ENCODE results near the gene NPDC1. TPM values are rescaled to one million over a fixed set of nuclear protein-coding genes. Genes with fewer than 3 reads are reported as not detected.
"Not testable (repeated sequence)": the region's sequence is repeated elsewhere in the genome, so short reads cannot be mapped to it uniquely, and the experiment has no call there.

NPDC1 gene
- total RNA-seq, 1 donor: 2.5 TPM

- Histone ChIP-seq H3K27me3 (ENCODE audit: insufficient read depth, low read length) (no peaks in the 10 kb centered on the region), H3K4me3 (ENCODE audit: low read length) (no peak overlapping the region), H3K9me3 (ENCODE audit: low read depth, low read length) (no peaks in the 10 kb centered on the region), H3K4me1 (ENCODE audit: insufficient read depth, low read length) (no peaks in the 10 kb centered on the region)
Observed at GRCh38 chr9:137011156-137011555, 34.8 kb downstream of the NPDC1 start.

DNA sequence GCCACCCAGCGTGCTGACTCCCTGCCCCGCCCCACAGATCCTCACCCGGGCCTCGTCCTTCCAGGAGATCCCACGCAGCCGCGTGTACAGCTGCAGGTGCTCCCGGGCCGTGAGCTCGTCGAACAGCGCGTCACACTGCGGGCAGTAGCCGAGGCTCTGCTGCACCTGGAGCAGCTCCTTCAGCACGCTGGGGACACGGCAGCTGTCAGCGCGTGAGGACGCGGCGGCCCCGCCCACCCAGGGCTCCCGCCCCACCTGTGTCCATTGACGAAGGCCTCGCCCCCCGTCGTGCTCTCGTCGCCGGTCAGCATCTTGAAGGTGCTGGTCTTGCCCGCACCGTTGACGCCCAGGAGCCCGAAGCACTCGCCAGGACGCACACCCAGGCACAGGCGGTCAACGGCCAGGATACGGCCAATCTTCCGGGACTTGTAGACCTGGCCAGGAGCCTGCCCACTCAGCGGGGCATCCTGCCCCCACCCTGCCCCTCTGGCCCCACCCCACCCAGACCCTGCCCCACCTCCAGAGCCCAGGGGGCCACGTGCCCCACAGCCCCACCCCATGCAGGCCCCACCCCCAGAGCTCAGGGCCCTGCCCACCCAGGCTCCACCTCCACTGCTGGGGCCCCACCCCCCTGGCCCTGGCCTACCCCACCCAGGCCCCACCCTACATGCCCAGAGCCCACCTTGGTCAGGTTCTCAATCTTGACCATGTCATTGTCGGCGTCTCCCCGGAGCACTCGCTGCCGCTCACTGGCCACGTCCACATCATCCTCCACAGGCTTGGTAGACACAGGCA, 35.8 kb downstream of the NPDC1 start:
- Histone ChIP-seq H3K4me1 (ENCODE audit: insufficient read depth, low read length) (no peaks in the 10 kb centered on the region), H3K9me3 (ENCODE audit: low read depth, low read length) (no peaks in the 10 kb centered on the region), H3K4me3 (ENCODE audit: low read length) (no peak overlapping the region), H3K27me3 (ENCODE audit: insufficient read depth, low read length) (no peaks in the 10 kb centered on the region)

GRCh38 chr9:137009217-137009616, 36.8 kb downstream of the NPDC1 start:
- no peaks in the 10 kb centered on the region for H3K27me3 ChIP-seq (ENCODE audit: insufficient read depth, low read length)
- H3K9me3 ChIP-seq (ENCODE audit: low read depth, low read length): no peaks in the 10 kb centered on the region
- no peak overlapping the region for H3K4me3 ChIP-seq (ENCODE audit: low read length)
- no peaks in the 10 kb centered on the region for H3K4me1 ChIP-seq (ENCODE audit: insufficient read depth, low read length)

- Histone ChIP-seq H3K4me3 (ENCODE audit: low read length) (no peak overlapping the region), H3K27me3 (ENCODE audit: insufficient read depth, low read length) (no peaks in the 10 kb centered on the region), H3K9me3 (ENCODE audit: low read depth, low read length) (no peaks in the 10 kb centered on the region), H3K4me1 (ENCODE audit: insufficient read depth, low read length) (no peaks in the 10 kb centered on the region)
Observed at GRCh38 chr9:137008312-137008711, 37.7 kb downstream of the NPDC1 start.

GRCh38 chr9:137007816-137008270, 38.1 kb downstream of the NPDC1 start:
- H3K27me3 ChIP-seq (ENCODE audit: insufficient read depth, low read length): no peaks in the 10 kb centered on the region
- H3K4me1 ChIP-seq (ENCODE audit: insufficient read depth, low read length): no peaks in the 10 kb centered on the region
- no peaks in the 10 kb centered on the region for H3K9me3 ChIP-seq (ENCODE audit: low read depth, low read length)
- no peak overlapping the region for H3K4me3 ChIP-seq (ENCODE audit: low read length)

DNA sequence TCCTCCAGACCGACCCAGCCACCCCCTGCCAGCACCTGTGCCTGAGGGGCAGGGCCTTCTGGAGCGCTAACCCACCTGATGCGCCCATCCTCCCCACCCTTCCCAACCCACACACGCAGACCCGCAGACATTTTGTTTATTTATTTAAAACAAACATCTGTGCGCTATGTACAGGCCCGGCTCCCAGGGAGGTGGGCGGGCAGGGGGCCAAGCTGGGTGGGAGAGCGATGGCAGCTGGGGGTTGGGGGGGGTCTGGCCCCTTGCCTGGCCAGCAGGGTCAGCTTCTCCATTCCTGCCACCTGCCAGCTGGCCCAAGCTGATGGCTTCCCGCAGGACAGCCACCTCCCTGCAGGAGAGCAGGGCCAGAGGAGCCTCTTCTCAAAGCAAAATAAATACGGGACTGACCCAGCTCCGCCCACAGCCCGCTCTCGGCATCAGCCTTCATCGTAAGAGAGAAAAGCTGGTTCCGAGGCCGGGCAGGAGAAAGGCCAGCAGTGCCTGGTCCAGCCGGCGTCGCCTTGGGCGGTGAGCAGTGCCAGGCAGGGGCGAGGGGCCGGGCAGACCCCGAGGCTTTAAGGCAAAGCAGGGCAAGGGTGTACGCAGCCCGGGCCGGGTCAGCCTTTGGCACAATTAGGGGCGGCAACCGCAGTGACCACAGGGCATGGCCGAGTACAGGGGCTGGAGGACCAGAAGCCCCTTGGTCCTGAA, 38.7 kb downstream of the NPDC1 start:
- no peak overlapping the region for H3K4me3 ChIP-seq (ENCODE audit: low read length)
- no peaks in the 10 kb centered on the region for H3K27me3 ChIP-seq (ENCODE audit: insufficient read depth, low read length)
- H3K9me3 ChIP-seq (ENCODE audit: low read depth, low read length): no peaks in the 10 kb centered on the region
- no peaks in the 10 kb centered on the region for H3K4me1 ChIP-seq (ENCODE audit: insufficient read depth, low read length)

DNA sequence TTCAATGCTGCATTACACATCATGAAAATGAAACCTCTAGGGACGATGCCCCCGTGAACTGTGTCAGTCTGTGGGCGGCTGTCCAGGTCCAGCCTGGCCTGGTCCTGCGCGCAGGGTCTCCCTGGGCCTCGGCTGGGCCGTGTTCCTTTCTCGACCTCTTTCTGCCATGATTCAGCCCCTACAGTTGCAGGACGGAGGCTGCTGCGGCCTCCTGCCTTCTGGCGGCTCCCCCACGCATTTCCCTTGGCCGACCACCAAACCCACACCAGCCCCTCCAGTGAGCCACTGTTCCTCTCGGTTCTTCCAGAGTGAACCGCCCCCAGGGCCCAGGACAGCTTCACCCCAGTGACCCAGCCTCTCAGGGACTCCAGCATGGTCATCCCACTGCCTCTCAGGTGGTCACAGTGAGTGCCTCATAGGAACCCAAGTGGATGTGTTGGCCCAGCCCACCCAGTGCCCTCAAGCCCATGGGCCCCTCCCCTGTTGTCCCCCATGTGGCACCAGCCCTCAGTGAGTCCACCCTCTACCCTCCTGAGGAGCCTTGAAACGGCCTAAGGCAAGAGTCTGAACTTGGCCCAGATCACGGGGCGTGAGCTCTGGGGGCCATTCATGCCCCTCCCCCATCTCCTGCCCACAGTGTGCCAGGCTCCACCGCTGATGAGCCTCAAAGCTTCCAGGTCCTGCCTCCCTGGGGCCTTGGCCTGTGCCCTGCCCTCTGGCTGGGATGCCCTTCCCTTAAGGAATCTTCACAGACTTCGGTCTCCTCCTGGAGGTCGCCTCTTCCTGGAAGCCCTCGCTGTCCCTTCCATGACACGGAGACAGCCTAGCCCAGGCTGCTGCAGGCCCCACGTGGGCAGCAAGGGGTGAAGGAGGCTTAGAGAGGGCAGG, 39.6 kb downstream of the NPDC1 start:
- H3K4me1 ChIP-seq (ENCODE audit: insufficient read depth, low read length): peaks cover 8% of the 10 kb centered on the region
- no peaks in the 10 kb centered on the region for H3K9me3 ChIP-seq (ENCODE audit: low read depth, low read length)

GRCh38 chr9:137004285-137004684, 41.7 kb downstream of the NPDC1 start:
- H3K4me1 ChIP-seq (ENCODE audit: insufficient read depth, low read length): peaks cover 28% of the 10 kb centered on the region
- not testable (repeated sequence) for H3K9me3 ChIP-seq (ENCODE audit: low read depth, low read length); H3K4me3 ChIP-seq (ENCODE audit: low read length); H3K27me3 ChIP-seq (ENCODE audit: insufficient read depth, low read length)

More for the DNA sequence above, 39.6 kb downstream of the NPDC1 start:
- Histone ChIP-seq H3K27me3 (ENCODE audit: insufficient read depth, low read length) (no peaks in the 10 kb centered on the region), H3K4me3 (ENCODE audit: low read length) (no peak overlapping the region)

- H3K9me3 ChIP-seq (ENCODE audit: low read depth, low read length): no peaks in the 10 kb centered on the region
- H3K4me3 ChIP-seq (ENCODE audit: low read length): no peak overlapping the region
- H3K27me3 ChIP-seq (ENCODE audit: insufficient read depth, low read length): no peaks in the 10 kb centered on the region
- H3K4me1 ChIP-seq (ENCODE audit: insufficient read depth, low read length): peaks cover 45% of the 10 kb centered on the region
Observed at GRCh38 chr9:137002646-137003041, 43.3 kb downstream of the NPDC1 start.

DNA sequence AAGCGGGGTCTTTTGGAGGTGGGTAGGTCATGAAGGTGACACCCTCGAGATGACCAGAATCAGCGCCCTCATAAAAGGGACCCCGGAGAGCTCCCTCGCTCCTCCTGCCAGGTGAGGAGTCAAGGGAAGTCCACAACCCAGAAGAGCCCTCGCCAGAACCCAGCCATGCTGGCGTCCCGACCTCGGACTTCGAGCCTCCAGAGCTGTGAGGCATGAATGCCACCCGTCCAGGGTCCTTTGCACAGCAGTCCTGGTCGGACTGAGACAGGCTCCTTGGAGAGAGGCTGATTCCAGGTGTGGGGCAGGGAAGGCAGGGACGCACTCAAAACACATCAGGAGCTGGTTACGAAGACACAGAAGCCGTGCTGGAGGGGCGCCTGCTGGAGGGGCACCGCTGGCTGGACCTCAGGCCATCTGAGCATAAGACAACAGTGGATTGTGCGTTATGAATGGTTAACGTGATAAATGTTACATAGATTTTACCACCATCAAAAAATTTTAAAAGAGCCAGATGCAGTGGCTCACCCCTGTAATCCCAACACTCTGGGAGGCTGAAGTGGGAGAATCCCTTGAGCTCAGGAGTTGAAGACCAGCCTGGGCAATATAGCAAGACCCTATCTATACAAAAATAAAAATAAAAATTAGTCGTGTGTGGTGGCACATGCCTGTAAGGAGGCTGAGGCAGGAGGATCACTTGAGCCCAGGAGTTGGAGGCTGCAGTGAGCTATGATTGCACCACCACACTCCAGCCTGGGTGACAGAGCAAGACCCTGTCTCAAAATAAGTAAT, 43.9 kb downstream of the NPDC1 start:
- H3K4me3 ChIP-seq (ENCODE audit: low read length): no peak overlapping the region
- peaks cover 50% of the 10 kb centered on the region for H3K4me1 ChIP-seq (ENCODE audit: insufficient read depth, low read length)
- H3K27me3 ChIP-seq (ENCODE audit: insufficient read depth, low read length): no peaks in the 10 kb centered on the region
- no peaks in the 10 kb centered on the region for H3K9me3 ChIP-seq (ENCODE audit: low read depth, low read length)

DNA sequence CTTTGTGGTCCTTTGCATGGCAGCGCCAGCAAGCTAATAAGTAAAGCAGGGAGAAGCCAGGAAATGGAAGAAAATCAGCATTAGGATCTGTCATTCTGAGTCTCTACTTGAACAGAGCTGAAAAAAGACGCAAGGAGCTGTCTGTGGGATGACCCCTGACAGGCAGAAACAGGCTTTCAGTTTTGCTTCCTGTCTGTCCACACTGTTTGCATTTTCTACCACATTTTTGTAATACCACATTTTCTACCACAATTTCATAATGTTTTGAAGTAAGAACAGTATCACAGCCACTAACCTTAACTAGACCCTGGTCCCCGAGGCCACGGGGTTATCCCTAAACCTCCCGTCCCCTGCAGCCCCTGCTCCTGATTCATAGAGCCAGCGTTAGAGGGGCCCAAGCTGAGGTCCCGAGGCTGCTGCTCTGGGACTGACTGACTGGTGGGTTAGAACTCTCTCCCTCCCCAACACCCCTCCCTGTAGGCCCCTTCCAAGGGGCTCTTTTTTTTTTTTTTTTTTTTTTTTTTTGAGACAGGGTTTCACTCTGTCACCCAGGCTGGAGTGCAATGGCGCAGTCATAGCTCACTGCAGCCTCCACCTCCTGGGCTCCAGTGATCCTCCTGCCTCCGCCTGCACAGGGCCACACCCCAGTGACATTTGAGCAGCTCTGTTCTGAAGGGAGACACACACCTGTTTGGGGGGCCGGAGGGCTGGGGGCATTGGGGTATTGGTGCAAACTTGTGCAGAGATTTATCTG, 45.6 kb downstream of the NPDC1 start:
- H3K4me1 ChIP-seq (ENCODE audit: insufficient read depth, low read length): peaks cover 64% of the 10 kb centered on the region

GRCh38 chr9:136997830-136998234, 48.1 kb downstream of the NPDC1 start:
- H3K9me3 ChIP-seq (ENCODE audit: low read depth, low read length): no peaks in the 10 kb centered on the region
- H3K4me3 ChIP-seq (ENCODE audit: low read length): no peak overlapping the region
- peaks cover 81% of the 10 kb centered on the region for H3K4me1 ChIP-seq (ENCODE audit: insufficient read depth, low read length)
- no peaks in the 10 kb centered on the region for H3K27me3 ChIP-seq (ENCODE audit: insufficient read depth, low read length)

More for the DNA sequence above, 45.6 kb downstream of the NPDC1 start:
- Histone ChIP-seq H3K27me3 (ENCODE audit: insufficient read depth, low read length) (no peaks in the 10 kb centered on the region), H3K4me3 (ENCODE audit: low read length) (no peak overlapping the region), H3K9me3 (ENCODE audit: low read depth, low read length) (no peaks in the 10 kb centered on the region)

GRCh38 chr9:136997371-136997770, 48.6 kb downstream of the NPDC1 start:
- Histone ChIP-seq H3K27me3 (ENCODE audit: insufficient read depth, low read length) (no peaks in the 10 kb centered on the region), H3K4me3 (ENCODE audit: low read length) (no peak overlapping the region), H3K9me3 (ENCODE audit: low read depth, low read length) (no peaks in the 10 kb centered on the region), H3K4me1 (ENCODE audit: insufficient read depth, low read length) (peaks cover 84% of the 10 kb centered on the region)
